WERI-Rb-1 (cell line): ENCODE results near the gene HHAT.

ENCODE experiments used
- DNase-seq: peaks from one replicate; pipeline ENCODE4 v3.0.0-alpha.2; 2020
- H3K27ac ChIP-seq: fragments of 250-450 bp; sonication (Bioruptor Pico); 2 replicates; pipeline ENCODE4 v1.5.1; 2020; ENCODE audit warnings: mild to moderate bottlenecking, moderate library complexity
- H3K27me3 ChIP-seq: fragments of 250-450 bp; sonication (Bioruptor Pico); 2 replicates; pipeline ENCODE4 v1.5.1; 2021; ENCODE audit warnings: mild to moderate bottlenecking, low read depth, moderate library complexity; ENCODE audit not compliant: insufficient read depth, severe bottlenecking
- H3K36me3 ChIP-seq: fragments of 250-450 bp; sonication (Bioruptor Pico); 2 replicates; pipeline ENCODE4 v1.5.1; 2020; ENCODE audit warnings: mild to moderate bottlenecking, moderate library complexity
- H3K4me3 ChIP-seq: 2 replicates; pipeline ENCODE4 v1.5.1; 2011; ENCODE audit warnings: low read depth, mild to moderate bottlenecking, control low read depth, low read length
- H3K9me3 ChIP-seq: fragments of 250-450 bp; sonication (Bioruptor Pico); 2 replicates; pipeline ENCODE4 v1.5.1; 2021; ENCODE audit warnings: mild to moderate bottlenecking, moderate library complexity; ENCODE audit not compliant: severe bottlenecking
- TF ChIP-seq, protein P1 (sequence below): IDR thresholded peaks from 2 replicates; pipeline ENCODE4 v1.5.1; 2011; ENCODE audit warnings: low read depth, mild to moderate bottlenecking, control low read depth, inconsistent platforms, low read length

HHAT gene

GRCh38 chr1:210532223-210532598 is 203.5 kb downstream of the HHAT start:
- H3K36me3 ChIP-seq: no peaks in the 10 kb centered on the region
- TF ChIP-seq, protein P1, sequence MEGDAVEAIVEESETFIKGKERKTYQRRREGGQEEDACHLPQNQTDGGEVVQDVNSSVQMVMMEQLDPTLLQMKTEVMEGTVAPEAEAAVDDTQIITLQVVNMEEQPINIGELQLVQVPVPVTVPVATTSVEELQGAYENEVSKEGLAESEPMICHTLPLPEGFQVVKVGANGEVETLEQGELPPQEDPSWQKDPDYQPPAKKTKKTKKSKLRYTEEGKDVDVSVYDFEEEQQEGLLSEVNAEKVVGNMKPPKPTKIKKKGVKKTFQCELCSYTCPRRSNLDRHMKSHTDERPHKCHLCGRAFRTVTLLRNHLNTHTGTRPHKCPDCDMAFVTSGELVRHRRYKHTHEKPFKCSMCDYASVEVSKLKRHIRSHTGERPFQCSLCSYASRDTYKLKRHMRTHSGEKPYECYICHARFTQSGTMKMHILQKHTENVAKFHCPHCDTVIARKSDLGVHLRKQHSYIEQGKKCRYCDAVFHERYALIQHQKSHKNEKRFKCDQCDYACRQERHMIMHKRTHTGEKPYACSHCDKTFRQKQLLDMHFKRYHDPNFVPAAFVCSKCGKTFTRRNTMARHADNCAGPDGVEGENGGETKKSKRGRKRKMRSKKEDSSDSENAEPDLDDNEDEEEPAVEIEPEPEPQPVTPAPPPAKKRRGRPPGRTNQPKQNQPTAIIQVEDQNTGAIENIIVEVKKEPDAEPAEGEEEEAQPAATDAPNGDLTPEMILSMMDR: no peak
- no peak overlapping the region for H3K27ac ChIP-seq
- H3K9me3 ChIP-seq: no peaks in the 10 kb centered on the region
- no peak overlapping the region for H3K4me3 ChIP-seq
- no peaks in the 10 kb centered on the region for H3K27me3 ChIP-seq
- DNase-seq: no peak

DNA sequence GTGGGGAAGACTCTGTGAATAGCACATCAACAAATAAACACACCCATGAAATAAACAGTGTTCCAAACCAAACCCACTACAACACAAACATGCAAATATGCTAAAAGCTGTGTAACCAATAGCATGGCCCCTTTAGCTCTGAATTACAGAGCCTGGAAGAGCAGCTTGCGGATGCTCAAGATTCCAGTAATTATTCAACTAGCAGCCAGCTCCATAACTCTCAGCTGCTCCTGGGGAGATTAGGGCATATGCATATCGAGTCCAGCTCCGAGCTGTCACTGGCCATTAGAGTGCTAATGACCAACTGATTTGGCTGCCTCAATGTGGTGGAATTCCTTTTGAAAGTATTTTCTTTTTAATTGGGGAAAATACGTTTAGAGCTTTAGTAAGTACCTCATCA is 207.1 kb downstream of the HHAT start:
- Histone ChIP-seq H3K27me3 (no peaks in the 10 kb centered on the region), H3K27ac (no peak overlapping the region), H3K36me3 (no peaks in the 10 kb centered on the region), H3K9me3 (no peaks in the 10 kb centered on the region), H3K4me3 (no peak overlapping the region)
- TF ChIP-seq, protein P1: no peak
- DNase-seq: no peak

- Histone ChIP-seq H3K27me3 (no peaks in the 10 kb centered on the region), H3K27ac (no peak overlapping the region), H3K36me3 (no peaks in the 10 kb centered on the region), H3K4me3 (no peak overlapping the region), H3K9me3 (no peaks in the 10 kb centered on the region)
- no peak for DNase-seq
- TF ChIP-seq, protein P1: no peak
Measured at GRCh38 chr1:210536254-210536961, 207.7 kb downstream of the HHAT start.

DNA sequence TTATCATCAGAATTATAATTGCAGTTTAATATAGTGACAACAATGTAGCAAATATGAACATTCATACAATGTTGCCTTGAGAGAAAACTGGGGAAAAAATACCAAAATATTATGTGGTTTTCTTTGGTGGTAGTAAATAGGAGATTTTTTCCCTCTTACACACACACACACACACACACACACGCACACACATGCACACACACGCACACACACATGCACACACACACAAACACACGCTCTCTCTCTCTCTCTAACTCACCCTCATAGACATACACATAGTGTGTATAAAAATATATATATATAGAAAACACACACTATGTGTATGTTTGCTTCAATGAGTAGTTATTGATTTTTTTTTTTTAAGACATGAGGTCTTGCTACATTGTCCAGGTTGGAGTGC is 211.6 kb downstream of the HHAT start:
- H3K27me3 ChIP-seq: no peaks in the 10 kb centered on the region
- H3K36me3 ChIP-seq: no peaks in the 10 kb centered on the region
- no peak for DNase-seq
- TF ChIP-seq, protein P1: no peak
- no peaks in the 10 kb centered on the region for H3K9me3 ChIP-seq
- no peak overlapping the region for H3K4me3 ChIP-seq
- no peak overlapping the region for H3K27ac ChIP-seq

DNA sequence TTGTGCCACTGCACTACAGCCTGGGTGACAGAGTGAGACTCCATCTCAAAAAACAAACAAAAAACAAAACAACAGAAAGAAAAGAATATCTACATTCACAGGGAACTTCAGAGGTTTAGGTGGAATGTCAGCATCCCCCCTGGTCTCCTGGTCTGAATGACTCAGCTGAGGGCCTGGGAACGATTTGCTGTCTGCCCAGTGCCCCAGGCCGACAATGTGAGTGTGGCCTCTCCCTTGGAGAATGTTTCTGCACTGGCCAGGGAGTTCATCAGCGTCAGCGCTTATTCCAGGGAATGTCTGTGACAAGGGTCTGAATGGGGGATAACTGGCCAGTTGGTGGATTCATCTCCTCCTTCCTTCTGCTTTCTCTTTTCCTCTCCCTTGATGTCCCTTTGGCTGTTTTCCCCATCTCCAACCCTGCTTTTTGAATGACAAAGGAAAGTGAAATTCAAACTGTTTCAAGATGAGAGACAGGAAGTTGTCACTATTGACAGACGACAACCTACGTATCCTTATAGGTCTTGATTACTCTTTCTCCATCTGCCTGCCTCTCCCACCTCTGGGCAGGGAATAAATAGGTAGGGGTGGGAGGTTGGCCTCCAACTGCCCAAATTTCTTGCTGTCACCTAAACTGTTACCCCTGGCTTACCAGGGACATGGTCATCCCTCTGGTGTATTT is 213.1 kb downstream of the HHAT start:
- TF ChIP-seq, protein P1: no peak
- no peaks in the 10 kb centered on the region for H3K27me3 ChIP-seq
- H3K4me3 ChIP-seq: no peak overlapping the region
- no peak overlapping the region for H3K27ac ChIP-seq
- no peaks in the 10 kb centered on the region for H3K36me3 ChIP-seq
- H3K9me3 ChIP-seq: no peaks in the 10 kb centered on the region
- DNase-seq: no peak

DNA sequence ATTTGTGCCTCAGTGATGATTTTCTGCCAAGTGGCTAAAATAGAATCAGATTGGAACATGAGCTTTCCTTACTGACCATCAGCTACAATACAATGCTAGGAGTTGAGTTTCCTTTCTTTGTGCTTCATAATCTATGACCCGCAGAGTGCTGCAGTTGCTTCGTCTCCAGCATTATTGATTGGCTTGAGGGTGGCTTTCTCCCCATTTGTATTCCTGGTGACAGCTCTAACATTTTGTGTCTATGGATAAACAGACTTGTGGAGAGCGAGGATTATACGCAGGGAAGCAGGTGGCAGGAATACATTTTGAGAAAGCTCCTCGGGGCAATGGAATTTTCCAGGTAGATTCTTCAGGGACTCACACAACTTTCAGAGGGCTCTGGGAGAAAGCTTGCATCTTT is 223.2 kb downstream of the HHAT start:
- TF ChIP-seq, protein P1: no peak

More for the DNA sequence above, 223.2 kb downstream of the HHAT start:
- H3K9me3 ChIP-seq: no peaks in the 10 kb centered on the region
- no peak overlapping the region for H3K27ac ChIP-seq
- DNase-seq: no peak
- H3K4me3 ChIP-seq: no peak overlapping the region
- no peaks in the 10 kb centered on the region for H3K36me3 ChIP-seq
- no peaks in the 10 kb centered on the region for H3K27me3 ChIP-seq
